Measurements from ENCODE around the gene GPR55.
"Not testable (repeated sequence)": the region's sequence is repeated elsewhere in the genome, so short reads cannot be mapped to it uniquely, and the experiment has no call there.

The GPR55 gene

DNA sequence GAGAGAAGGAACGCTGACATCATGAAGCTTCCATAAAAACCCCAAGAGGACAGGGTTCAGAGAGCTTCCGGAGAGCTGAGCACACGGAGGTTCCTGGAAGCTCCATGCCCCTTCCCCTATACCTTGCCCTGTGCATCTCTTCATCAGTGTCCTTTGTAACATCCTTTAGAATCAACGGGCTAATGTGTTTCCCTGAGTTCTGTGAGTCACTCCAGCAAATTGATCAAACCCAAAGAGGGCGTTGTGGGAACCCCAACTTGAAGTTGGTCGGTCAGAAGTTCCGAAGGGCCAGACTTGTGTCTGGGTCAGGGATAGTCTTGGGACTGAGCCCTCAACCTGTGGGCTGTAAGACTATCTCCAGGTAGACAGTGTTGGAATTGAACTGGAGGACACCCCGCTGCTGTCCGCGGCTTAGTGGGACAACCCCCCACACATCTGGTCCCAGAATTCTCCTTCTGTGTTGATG is 25.9 kb upstream of the GPR55 start:
- no peak for DNase-seq

DNA sequence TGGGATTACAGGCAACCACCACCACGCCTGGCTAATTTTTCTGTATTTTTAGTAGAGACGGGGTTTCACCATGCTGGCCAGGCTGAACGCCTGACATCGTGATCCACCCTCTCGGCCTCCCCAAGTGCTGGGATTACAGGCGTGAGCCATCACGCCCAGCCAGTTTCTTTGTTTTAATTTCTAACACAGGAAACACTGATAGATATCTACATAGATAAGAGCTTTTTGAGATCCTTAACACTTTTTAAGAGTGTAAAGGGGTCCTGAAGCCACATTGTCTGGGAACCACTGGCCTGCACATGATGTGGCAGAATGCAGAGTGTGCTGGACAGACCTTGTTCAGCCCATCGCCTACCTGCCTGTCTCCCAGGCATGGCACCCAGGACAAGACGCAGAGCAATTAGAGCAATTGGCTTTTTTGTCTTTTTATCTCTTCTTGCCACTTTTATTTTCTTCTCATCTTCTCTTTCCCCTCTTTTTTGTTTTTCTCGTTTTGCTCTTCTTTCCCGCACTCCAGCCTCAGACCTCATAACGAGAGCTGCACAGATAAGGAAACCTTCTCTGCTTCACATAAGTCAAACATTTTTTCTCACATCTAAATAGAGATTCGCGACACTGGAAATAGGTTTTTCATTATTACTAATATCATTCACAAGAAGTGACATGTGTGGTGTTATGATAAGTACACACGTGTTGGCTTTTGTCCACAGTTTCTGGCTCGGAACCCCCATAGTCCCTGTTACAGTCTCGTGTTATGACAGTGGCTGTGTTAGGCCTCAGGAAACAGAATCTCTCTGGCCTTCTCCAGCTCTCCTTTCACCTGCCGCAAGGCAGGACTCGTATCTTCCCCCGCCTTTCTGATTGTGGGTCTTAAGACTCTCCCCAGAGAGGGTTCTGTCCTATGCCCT is 25.2 kb upstream of the GPR55 start:
- no peak for DNase-seq

DNA sequence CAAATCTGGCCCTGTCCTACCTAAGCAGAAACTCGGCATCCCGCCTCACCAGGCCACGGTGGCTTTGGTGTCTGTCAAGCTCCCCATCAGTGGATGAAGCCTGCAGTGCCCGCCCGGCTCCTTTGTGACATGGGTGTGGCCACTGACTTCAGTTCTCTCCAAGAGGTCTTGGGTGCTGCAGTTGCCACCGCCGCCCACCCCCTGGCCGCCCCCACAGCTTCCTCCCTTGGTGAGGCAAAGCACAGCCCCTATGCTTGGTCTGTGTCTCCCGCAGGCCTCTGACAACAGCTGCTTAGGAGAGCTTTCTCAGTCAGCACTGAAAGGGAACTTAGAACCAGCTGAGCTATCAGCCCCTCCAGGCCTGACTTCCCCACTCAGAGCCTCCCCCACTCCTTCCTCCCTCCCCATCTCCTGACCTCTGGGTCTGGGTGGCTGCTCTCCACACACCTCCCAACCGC is 22.9 kb upstream of the GPR55 start:
- no peak for DNase-seq

DNA sequence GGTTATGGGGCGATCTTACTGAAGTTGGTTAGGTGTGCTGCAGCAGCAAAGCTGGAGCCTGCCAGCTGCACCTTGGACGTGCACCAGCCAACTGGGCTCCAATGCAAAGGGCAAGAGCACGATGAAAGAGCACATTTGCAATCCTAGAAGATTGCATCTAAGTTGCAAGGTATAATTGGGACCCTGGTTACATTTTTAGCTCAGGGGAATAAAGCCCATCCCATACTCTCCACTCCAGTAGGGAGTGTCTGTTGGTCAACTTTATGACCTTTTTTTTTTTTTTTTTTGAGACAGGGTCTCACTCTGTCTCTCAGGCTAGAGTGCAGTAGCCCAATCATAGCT is 22.2 kb upstream of the GPR55 start:
- DNase-seq: no peak

DNA sequence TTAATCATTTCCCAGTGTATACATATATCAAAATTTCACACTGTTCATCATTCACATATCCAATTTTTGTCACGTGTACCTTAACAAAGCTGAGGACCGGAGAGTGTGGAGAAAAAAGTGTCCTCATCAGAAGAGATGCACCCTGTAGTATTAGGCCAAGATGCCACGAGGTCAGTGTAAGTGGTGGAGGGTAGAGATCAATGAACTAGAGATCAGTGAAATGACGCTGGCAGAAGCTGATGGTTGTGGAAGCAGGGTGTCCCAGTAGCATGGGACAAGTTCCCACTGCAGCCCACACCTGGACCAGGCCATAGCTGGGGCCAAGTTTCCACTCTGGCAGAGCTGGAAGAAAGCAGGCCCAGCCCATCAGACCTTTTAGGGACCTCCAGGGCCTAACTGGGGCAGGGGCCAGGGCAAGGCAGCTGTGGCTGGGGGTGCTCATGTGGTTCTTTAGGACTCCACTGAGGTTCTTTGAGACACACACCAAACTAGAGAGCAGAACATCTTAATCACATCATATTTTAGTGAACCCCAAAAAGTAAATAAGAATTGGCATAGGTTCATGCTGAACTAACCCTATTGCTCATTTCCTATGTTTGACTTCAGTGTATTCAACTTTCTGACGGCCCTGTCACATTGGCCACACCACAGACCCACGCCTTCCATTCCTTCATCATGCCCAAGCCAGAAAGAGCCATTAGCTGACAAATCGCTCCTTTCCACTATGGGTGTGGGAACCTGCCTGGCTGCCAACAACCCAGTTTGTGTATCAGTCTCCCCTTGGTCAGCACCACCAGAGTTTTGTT is 21.6 kb upstream of the GPR55 start:
- no peak for DNase-seq

DNA sequence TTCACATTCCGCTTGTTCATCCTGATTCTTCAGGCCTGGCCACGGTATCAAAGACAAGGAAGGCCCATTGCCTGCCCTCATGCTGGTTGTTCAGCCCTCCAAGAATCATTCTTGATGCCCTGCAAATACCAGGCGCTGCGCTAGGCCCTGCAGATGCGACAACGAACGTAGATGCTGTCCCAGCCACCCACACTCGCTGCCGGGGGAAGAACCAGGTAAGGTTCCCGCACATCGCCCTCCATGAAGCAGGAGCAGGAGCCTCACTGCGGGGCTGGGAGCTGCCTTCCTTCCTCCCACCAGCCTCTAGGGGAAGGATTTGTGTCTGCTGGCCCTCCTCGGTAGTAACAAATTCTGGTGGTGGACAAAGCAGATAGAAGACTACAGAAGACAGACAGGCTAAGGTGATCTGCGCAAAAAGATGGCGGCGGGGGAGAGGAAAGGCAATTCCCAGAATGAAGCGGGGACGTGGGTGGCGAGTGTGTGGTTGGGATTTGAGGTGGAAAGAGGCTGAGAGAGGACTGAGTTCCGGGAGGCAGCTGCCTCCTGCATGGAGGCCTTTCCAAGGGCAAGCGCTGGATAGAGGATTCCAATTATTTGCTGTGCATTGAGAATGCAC is 19.8 kb upstream of the GPR55 start:
- DNase-seq: no peak

DNA sequence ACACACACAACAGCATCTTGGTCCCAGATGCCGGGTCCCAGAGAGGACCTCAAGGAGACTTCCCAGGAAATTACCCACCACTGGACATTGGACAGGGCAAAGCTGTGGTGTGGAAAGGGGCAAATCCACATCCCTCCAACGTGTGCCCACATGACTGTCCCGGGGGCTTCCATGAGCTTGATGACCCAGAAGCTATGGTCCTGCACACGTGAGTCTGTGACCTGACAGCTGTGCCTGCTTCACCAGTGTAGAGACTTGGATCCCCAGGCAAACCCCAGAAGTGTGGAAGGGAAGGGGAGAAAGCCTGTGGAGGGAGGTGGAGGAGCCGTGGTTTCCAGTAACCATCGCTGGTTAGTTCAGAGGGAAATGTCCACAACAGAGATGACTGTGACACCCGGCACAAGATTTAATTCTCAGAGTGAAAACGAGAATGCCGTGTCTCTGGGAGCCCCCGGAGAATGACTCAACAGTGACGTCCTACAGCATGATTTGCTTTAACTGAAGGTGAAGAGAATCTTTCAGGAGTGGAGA is 19.1 kb upstream of the GPR55 start:
- no peak for DNase-seq

DNA sequence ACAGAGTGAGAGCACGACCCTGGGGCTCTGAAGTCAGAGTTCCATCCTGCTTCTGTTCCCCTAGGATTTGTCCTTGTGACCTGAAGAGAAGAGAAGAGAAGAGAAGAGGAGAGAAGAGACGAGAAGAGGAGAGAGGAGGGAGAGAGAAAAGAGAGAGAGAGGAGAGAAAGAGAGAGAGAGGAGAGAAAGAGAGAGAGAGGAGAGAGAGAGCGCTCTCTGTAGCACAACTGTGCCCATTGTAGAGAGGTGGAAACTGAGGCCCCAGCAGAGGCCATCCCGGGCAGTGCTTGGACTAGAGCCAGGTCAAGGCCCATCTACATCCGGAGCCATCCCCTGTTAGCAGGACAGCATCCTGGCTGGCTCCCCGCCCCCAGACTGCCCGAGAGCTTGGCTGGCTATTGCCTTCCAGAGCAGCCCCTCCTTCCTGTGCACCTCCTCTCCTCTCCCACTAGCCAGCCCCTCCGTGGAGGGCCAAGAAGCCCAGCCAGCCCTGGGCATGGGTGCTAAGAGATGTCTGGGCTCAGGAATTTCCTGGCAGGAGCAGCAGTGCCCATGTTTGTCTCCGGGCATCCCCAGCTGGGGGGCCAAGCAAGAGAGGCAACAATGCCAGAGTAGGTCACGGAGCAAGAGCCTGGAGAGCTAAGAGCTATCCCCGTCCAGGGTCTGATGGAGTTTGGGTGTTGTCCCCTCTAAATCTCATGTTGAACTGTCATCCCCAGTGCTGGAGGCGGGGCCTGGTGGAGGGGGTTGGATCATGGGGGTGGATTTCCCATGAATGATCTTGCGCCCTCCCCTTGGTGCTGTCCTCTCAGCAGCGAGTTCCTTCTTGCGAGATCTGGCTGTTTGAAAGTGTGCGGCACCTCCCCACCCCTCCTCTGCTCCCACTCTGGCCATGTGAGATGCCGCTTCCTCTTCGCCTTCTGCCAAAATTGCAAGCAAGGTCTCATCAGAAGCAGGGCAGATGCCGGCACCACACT is 18.2 kb upstream of the GPR55 start:
- no peak for DNase-seq

DNA sequence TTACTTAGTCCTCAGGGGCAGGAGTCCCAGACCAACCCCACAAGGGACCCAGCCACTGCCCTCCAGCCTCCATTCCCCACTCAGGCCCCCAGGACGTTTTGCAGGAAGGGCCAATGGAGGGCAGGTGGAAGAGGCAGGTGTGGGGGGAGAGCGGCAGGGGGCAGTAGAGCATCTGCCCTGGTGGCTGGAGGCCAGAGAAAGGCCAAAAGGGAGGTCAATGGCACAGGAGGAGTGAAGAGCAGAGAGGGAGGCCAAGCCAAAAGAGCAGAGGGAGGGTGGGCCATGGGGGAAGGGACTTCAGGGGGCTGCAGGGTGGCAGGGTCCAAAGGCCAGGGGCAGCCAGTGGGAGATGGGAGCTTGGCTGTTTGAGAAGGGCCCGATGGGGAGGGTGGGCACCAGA is 17.3 kb upstream of the GPR55 start:
- DNase-seq: no peak

DNA sequence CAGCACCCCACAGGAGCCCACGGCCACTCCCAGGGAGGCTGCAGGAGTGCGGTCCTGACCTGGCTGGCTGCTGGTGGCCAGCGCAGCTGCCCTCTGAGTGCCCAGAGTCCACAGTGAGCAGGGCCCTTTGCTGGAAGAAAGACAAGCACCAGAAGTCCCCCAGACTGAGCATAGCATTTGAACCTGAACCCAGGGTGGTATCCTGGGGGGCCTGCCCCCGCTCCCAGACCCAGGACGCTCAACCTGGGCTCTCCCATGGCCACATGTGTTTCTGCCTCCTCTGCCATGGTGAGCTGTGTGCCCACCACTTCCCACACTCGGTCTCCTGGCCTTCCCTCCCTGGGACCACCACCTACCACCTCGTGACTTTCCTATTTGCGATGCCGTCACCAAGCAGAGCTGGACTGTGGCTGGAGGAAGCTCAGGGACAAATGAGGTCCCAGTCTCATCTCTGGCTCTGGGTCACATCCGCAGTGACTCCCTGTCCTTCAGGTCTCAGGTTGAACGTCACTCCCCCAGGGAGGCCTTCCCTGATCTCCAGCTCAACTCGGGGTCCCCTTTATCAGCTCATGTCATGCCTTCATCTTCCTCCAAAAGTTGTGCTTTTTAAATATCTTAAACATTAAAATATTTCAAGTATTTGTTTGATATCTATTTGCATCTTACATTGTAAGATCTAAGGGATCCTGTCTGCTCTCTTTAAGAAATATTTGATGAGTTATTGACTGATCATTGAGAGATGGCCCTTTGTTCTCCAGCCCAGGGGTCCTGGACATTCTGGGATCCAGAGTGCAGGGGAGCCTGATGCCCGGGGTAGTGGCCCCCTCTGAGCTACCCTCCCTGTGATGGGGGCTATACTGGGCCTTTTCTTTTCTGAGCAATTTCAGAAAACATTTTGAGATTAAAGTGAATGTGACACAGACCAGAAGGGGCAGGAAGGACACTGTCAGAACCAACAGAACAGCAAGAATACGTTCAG is 16.4 kb upstream of the GPR55 start:
- no peak for DNase-seq

DNA sequence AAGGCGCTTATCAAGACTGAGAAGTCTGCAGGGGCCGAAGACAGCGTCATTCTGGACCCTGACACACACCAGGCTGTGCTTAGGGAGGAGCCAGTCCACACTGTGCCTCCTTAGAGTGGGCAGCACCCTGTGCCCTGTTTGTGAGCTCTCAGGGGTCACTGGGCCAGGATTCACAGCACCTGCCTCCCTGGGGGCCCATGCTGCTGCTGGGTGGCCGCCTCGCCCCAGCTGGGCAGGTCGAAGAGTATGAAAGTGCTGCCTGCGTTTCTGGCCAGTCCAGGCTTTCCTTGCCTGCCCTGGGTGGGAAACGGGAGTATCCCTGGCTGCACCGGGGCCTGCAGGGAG is 15.4 kb upstream of the GPR55 start:
- no peak for DNase-seq

DNA sequence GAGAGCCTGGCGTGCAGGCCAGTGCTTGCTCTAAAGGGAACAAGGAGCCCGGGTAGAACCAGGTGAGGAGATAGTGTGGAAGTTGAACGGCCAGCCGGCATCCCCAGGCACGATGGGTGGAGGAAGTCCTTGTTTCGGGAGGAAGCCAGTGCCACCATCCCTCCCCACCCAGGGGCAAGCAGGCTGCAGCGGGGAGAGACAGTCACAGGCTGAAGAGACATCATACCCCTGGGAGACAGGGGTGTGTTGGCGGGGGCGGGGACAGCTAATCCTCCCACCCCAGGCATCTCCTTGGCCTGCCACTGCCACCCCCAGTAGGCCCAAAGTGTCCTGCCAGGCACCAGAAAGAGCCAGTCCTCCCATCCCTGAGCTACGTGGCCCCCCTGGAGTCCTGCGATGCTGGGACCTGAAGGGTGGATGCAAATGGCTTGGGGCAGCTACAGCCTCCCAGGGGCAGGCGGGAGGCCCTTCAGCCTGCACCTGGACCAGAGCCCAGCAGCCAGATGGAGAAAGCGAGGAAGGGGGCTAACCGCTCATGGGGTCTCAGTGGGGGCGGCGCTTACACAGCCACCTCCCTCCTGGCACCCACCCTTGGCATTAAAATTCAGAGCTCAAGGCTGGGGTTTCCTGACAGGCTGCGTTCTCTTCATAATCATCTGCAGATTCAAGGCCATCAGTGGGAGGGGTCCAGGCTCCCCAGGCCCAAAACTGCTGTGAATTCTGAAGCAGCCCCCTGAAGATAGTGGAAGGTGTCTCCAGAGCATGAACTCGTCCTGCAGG is 14.8 kb upstream of the GPR55 start:
- no peak for DNase-seq

DNA sequence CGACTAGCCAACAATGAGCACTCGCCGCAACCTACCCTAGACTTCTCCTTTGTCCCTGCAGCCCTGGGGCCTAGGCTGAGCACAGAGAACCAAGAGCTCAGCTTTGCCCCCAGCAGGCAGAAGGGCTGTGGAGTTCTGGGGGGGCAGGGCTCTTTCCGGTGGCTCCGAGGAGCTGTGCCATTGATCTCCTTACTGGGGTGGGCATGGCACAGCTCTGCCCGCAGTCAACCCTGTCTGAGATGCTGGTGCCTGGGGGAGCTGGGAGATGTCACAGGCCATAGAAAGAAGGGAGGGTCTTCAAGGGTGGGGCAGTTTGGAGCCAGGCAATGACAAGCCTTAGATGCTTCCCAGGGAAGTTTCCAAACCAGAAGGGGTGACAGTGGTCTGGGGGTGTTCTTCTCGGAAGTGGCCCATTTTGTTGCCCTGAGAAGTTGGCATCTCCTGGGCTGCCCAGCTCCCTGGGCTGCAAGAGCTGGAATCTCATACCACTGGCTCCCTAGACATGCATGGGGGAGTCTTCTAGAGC is 14.1 kb upstream of the GPR55 start:
- no peak for DNase-seq

DNA sequence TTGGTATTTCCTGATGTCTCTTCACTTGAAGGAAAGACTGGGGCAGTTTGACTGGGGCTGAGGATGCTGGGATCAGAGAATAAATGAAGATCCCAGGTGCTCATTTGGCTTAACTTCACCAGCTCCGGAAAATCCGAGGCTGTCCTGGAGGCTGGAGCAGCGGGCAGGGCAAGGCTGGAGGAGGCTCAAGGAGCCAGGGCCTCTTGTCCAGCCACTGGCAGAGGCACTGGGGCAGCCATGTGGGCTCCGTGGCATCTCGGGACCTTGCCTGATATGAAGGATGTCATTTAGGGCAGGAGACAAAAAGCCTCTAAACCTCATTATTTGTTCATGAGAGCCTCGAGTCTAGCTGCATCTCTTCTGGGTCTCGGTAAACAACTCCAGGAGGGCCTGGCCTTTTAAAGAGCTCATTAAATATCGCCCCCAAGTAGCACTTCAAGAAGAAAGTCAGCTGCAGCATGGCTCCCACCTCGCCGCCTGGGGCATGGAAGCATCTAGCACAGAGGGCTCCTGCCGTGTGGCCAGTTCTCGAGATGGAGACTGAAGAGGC is 13.5 kb upstream of the GPR55 start:
- no peak for DNase-seq

DNA sequence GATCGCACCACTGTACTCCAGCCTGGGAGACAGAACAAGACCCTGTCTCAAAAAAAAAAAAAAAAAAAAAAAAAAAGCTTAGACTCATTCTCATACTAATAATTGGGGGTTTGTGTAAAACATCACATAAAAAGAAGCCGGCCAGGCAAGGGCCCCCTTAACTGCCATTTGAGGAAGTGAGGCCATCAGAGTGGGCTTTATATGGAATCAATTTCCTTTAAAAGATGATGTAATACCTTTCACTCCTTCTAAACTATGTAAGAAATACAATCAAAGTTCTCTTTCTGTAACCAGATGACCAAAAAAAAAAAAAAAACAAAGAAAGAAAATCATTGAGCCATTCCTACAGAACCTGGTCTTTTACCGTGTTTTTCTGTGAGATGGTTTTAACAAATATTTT is 13.1 kb upstream of the GPR55 start:
- no peak for DNase-seq

DNA sequence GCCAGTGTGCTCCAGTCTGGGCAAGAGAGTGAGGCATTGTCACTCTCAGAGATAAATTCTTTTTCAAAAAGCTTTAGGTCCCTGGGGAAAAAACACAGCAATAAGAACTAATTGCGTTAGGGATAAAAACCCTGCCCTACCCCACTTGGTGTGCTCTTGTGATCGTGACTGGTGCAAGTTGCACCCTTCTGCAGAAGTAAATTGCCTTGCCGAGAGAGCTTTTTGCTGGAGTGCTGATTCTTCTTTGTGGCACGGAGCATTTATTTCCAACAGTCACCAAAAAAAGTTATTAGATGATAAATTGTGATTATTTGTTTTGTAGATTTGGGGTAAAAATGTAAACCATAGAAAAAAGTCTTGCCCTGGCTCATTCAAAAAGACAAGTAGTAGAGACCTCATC is 12.3 kb upstream of the GPR55 start:
- no peak for DNase-seq

DNA sequence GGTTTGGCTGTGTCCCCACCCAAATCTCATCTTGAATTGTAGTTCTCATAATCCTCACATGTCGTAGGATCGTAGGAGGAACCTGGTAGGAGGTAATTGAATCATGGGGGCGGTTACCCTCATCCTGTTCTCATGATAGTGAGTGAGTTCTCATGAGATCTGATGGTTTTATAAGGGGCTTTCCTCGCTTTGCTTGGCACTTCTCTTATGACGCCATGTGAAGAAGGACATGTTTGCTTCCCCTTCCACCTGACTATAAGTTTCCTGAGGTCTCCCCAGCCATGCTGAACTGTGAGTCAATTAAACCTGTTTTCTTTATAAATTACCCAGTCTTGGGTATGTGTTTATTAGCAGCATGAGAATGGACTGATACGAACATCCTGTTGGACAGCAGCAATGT is 11.2 kb upstream of the GPR55 start:
- not testable (repeated sequence) for DNase-seq

DNA sequence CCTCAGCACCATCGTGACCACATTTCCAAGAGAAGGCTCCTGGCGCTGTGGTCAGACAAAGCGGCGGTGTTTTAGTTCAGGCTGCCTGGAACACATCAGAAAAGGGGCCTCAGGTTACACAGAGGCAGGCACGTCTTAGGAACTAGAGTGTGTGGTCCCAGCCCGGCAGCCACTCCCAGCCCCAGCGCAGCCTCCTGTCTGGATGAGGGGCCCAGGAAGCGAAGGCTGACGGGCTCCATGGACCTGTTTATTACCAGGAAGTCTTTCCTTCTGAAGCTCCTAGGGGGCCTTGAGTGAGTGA is 10.0 kb upstream of the GPR55 start:
- no peak for DNase-seq

DNA sequence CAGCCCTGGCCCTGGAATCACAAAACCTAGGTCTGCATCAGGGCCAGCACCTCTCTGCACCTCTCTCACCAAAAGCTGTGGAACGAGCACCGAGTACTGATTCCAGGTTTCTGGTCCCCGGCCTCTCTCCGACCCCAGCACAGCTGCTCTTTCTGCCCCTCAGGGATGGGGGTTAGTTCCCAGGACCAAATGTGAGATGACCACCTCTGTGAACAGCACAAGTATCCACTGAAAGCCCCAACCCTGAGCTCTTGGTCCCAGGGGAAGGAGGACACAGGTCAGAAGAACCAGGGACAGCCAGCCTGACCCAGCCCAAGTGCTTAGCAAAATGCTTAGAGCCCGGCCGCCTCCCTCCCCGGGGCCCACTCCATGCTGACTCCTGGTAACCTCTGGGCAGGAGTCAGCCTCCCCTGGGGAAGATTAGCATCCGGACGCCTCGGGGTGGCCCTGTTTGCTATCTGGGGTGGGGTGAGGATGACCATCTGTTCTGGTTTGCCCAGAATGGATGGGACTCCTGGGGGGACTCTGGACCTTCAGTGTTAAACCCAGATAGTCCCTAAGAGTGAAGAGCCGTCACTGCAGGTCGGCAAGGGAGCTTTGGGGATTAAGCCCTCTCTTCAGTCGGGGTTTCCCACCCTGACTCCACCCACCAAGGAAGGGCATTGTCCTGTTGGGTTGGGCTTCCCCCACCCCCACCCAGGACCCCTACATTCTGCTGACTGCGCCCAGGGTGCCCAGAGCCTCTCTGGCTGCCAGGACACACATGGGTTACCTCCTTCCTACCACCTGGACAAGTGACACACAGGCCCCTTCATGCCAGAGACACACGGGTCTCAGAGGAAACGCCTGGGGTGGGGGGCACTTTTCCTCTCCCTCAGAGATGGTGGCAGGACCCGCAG is 9.4 kb upstream of the GPR55 start:
- no peak for DNase-seq
